HG03139 (cell line): ENCODE results near the gene MED13.
"Not testable (repeated sequence)": the region's sequence is repeated elsewhere in the genome, so short reads cannot be mapped to it uniquely, and the experiment has no call there.

Source experiments
- ATAC-seq: cut with Tn5 transposase; IDR thresholded peaks from one replicate; pipeline ENCODE4 v1.9.1; 2021; ENCODE audit not compliant: unreplicated experiment

The MED13 gene

DNA sequence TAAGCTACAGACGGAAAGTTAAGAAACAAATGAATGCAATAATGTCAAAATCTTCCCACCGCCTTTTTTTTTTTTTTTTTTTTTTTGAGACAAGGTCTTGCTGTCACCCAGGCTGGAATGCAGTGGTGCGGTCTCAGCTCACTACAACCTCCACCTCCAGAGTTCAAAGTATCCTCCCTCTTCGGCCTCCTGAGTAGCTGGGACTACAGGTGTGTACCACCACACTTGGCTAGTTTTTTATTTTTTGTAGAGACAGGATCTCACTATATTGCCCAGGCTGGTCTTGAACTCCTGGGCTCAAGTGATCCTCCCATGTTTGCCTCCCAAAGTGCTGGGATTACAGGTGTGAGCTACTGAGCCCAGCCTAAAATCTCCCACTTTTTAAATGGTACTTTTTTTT is 66.5 kb downstream of the MED13 start:
- not testable (repeated sequence) for ATAC-seq

DNA sequence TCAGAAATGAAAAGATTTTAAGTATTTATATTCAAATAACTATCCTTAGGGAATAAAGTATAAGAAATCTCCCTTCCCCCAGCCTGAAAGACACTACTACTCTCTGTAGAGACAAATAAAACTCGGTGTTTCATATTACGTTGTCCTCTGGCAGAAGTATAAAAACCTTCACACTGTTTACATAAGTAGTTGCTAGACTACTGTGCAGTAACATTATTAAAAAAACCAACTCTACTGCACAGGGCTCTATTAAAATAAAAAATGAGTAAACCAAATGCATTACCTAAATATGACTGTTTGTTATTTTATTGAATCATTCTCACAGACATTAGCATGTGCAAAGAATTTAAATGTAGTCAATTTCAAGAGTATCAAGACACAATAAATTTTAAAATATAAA is 67.4 kb downstream of the MED13 start:
- ATAC-seq = no peak

DNA sequence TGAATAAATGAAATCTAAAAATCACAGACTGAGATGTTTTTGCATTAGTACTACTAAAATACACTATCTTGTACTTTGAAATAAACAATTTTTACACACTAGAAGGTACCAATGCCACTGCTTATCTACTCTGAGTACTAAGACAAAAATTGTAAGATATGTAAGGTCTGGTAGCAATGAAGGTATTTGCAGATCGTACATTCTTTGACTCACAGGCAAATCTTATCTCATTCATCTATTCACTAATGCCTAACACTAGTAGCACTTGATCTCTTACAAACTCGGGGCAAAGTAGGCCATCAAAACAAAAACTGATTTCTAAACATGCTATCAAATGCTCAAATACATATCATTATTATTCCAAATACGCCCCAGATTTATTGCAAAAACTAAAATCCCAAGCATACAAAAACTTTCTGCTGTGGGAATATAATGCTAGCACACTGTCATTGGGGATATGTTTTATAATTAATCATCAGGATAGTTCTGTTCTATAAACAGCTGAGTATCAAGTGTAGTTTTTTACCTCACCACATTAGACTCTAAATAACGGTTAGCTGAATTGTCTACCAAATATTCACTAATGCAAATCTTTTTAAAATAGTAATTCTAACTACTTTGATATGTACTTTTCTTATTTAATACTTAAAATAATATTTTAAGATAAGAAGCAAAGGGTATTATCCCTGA is 68.0 kb downstream of the MED13 start:
- ATAC-seq = no peak

DNA sequence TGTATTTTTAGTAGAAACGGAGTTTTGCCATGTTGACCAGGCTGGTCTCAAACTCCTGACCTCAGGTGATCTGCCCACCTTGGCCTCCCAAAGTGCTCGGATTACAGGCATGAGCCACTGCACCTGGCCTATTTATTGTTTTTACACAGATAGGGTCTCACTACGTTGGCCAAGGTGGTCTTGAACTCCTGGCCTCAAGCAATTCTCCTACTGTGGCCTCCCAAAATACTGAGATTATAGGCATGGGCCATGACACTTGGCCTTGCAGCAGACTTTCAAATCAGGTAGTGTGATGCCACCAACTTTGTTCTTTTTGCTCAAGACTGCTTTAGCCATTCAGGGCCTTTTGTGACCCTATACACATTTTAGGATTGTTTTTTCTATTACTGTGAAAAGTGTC is 75.6 kb downstream of the MED13 start:
- ATAC-seq = no peak

DNA sequence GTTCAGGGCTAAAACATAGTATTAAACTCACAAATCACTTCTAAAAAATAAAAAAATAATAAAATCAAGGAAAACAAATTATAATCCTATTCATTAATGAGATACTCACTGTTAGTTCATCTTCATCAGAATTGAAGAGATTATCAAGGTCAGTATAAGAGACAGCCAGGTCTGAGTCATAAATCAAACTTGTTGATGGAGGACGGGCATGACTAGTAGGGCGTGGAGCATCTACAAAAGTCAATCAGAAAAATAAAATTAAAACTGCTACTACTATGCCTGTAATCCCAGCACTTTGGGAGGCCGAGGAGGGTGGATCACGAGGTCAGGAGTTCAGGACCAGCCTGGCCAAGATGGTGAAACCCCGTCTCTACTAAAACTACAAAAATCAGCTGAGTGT is 78.2 kb downstream of the MED13 start:
- ATAC-seq = no peak

DNA sequence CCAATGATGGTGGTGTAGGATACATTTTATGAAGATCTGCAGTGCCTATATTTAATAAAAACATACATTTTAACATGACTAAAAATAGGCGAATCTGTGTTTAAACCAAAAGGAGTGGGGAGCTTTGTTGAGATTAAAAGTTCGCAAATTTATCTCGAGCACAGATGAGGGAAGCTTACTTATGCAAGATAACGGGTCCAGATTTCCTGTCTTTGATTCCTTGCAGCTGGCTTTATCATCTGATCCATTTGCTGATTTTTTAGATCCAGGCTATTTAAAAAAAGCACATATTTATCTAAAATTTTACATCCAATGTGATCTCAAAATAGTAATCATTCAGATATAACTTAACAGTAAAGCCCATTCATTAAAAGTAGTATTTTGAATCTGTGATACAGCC is 80.3 kb downstream of the MED13 start:
- no peak for ATAC-seq

DNA sequence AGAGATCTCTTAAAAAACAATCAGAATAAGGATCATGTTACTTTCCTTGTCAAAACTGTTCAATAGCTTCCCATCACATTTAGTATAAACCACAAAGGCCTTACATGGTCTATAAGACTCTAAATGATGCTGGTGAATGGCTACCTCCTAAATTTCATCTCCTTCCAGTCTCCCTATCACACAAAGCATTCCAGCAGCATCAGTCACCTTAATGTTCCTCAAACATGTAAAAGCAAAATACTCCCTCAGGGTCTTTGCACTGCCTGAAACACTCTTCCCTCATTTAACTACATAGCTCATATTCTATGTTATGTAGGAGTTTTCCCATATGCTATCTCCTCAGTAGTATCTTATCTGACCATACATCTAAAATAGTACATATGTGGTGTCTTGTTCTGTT is 83.8 kb downstream of the MED13 start:
- no peak for ATAC-seq

DNA sequence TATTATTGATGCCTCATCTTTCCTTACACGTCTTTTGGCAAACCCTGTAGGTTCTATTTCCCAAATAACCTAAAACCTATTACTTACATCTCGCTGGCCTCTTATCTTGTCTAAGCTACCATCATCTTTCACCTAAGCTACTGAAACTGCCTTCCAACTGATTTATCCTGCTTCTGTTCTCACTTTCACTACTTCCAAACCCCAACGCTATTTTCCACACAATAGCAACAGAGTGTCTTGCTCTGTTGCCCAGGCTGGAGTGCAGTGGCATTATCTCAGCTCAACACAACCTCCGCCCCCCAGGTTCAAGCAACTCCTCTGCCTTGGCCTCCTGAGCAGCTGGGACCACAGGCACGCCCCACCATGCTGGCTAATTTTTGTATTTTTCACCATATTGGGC is 84.5 kb downstream of the MED13 start:
- ATAC-seq = no peak

DNA sequence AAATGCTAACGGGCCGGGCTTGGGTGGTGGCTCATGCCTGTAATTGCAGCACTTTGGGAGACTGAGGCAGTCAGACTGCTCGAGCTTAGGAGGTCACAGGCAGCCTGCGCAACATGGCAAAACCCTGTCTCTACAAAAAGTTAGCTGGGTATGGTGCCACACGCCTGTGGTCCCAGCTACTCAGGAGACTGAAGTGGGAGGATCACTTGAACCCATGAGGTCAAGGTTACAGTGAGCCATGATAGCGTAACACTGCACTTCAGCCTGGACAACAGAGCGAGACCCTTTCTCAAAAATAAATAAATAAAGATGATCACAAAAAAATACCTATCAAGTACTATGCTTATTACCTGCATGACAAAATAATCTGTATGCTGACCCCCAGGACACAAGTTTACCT is 91.0 kb downstream of the MED13 start:
- ATAC-seq = no peak

DNA sequence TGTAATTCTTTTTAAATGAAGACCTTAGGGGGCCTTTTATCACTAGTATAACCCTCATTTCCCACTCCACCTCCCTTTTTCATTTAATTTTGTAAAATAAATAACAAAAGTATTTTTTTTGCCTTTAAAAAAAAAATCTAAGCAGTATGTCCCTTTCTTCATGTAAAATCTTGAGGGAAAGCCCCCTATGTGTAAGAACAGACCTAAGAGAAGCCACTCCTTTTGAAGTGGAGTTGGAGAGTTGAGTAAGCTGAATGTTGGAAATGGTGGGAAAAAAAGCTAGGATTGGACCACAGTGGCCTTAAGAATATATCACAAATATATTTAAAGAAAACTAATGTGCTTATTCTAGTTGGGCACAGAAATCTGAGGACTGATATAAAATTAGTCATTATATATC is 92.8 kb downstream of the MED13 start:
- ATAC-seq = no peak

DNA sequence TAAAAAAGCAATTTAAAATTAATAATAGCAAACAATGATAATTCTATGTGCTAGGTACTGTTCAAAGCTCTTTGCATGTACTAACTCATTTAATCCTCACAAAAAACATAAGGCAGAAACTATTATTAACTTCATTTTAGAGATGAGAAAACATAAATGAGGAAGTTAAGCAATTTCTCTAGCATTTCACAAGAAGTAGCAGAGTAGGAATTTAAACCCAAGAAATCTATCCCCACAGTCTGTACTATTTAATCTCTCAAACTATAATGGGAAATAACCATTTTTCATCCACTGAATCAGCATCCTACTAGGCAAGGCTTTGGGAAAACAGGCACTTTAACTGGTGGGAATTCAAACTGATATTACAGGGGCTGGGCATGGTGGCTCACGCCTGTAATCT is 95.0 kb downstream of the MED13 start:
- no peak for ATAC-seq

DNA sequence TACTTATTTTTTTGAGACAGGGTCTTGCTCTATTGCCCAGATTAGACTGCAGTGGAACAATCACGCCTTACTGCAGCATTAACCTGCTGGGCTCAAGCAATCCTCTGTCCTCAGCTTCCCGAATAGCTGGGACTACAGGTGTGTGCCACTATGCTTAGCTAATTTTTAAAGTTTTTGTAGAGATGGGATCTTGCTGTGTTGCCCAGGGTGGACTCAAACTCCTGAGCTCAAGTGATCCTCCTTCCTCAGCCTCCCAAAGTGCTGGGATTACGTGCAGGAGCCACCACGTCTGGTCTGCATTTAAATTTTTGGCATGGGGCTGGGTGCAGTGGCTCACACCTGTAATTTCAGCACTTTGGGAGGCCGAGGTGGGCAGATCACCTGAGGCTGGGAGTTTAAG is 96.3 kb downstream of the MED13 start:
- ATAC-seq = no peak

DNA sequence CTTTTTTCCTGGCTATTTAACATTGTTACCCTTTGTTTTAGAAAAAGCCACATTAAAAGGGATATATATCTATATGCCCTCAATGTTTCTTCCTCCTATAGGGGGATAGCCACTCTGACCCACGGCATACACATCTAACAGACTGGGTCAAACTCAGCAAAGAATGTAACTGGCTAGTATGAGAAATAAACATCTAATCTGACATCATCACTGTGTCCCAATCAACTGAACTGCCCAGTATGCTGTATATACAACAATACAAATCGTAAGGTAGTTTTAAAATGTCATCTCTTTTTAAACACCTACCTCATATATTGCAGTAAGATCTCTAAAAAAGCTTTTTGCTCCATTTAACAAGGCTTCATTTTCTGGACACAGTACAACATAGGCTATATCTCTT is 97.3 kb downstream of the MED13 start:
- ATAC-seq = no peak

DNA sequence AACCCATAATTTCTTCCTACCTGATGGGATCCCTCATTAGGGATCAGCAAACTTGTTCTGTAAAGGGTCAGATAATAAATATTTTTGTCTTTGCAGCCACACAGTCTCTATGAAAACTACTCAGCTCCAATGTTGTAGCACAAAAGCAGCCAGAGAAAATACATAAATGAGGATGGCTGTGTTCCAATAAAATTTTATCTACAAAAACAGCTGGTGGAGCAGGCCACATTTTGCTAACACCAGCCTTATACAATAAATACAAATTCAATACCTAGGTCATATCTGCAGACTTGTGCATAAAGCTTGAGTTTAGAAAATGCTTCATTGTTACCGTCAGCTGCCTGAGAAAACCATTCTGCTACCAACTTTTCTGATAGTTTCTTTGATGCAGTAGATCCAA is 98.9 kb downstream of the MED13 start:
- no peak for ATAC-seq

DNA sequence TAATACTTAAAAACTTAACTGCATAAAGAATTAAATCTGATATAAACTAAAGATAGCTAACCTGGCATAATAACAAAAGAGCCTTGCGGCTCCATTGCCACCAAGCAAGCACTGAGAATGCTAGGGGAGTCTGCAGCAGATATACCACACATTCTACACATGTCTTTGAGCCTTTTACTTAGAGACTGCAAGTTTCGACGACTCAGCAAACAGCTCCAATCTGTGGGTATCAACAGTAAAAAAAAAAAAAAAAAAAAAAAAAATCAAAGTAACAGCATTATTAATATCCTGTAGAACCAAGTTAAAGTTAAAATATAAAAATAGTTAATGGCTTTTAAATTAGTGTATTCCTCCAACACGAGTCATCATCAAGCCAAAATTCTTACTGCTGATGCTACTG is 109.5 kb downstream of the MED13 start:
- ATAC-seq = no peak

DNA sequence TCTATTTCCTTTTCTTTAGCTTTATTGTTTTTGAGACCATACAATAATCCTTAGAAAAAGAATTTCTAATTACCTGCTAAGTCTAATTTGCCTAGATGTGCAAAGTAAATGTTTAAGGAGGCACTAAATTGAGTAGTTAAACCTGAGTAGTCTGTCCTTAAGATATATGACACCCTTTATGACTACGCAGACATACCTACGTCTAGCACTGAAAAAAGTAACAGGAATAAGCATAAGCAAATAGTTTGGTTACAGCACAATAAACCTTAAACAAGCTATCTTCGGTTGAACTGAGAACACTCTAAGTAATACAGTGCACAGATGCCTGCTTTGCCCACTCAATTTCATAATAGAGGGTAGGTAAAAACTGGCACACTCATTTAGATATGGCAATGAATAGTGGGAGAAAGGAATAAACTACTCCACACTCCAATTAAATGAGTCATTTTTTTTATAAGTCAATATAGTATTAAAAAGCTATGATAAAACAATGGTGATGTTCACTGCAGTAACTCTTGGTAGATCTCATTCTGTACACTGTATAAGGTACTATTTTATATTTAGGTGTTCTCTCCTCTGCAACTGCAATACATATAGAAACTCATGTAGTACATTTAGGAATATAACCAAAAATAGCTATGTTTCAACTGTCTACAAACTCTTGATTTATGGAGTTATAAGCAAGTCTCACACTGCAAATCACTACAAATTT is 117.6 kb downstream of the MED13 start:
- no peak for ATAC-seq

DNA sequence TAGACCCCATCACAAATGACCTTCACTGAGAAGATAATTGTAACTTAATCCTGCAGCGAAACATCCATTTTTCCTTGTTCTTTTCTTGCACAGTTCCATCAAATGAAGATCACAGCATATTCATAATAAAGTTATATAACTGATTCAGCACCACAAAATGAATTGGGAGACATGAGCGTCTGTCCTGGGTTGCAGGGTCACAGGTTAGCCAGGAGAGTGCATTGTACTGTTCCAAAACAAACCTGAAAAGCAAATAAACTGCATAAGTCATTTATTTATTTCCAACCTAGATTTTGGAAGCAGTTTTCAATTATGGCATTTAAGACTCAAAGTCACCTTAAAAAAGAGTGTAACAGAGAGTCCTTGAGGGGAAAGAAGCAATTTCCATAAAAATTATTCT is 118.7 kb downstream of the MED13 start:
- ATAC-seq = no peak

DNA sequence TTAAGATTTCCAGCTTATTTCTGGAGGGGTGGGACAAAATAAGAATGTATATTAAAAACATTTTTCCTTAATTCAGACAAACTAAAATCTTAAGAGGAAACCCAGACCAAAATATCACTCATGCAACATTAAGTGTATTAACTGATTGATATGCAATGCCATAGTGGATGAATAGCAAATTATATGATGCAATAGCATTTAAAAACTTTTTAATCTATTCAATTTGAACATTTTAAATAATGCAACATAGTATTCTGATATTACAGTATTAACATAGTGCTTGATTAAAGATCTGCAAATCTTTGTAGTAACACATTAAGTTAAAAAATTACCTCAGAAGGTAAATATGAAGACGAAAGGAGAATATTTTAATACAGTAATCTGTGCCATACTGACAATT is 122.0 kb downstream of the MED13 start:
- no peak for ATAC-seq

DNA sequence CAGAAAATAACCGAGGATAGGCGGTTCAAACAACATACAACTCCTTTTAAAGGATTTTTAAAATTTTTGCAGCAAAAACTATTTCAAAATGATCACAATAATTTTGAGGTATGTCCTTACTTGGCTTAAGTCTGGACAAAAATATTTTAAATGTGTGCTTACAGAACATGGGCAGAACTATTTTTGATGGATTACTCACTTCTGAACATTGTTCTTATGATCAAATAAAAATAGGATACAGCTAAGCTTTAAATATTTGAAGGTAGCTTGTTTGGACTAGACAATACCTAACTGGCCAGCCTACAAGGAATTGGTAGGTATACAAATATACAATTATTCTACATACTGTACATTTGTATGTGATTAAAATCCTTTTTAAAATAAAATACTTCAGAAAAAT is 123.0 kb downstream of the MED13 start:
- no peak for ATAC-seq

DNA sequence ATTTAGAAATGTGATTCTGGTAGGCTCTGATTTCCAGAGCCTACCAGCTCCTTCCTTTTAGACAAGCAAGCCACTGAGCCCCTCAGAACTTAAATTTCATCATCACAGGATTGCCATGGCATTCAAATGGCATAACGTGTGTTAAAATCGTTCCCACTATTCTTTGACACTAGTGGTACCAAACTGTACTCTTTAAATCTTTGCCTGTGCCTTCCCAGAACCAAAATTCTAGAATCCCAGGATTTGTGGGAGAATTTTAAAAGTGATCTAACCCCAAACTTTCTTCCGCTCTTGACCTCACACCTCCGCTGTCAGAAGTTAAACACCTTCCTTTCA is 137.0 kb downstream of the MED13 start:
- ATAC-seq = no peak

DNA sequence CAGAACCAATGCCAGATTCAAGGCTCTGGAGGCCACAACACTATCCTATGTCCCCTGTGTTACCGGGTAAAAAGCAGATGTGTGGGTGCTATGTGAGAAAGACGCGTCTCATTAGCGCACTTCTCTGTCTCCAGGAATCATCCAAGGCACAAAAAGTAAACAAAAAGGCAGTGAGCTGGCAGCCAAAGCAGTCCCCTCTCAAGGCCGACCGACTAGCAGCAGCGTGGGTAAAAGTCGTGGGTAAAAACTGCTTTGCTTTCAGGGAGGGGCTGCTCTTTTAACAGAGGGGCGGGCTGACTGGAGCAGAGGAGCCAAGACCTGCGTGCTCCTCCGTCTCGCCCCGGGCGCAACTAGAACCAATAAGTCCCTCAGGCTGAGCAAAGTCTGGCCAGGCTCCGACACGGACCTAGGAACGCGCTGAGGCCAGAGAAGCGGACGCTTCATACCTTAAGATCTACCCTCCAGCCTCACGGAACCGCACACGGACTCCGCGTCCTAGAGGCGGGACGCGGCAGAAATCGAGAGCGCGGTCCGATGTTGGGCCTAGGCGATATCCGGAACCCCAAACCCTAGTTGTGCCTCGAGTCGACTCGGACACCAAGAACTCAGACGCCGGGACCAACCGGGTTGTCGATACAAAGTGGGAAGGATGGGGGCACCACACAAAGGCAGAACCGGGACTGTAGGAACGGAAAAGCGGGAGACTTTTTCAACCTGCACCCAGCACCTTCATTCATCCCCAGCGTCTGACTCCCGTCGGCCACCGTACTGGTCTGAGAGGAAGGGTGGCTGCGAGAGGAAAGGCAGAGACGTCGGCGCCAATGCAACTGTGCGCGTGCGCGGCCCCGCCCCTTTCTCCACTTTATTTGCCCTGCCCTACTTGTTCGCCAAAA is 137.6 kb downstream of the MED13 start, which contains the start of gene INTS2:
TSS of gene INTS2 (minus strand) at position 775 of the 893 bp plus-strand sequence. CDS start 1,338 bp downstream, outside the sequence.
- ATAC-seq = peak; percentile 75

DNA sequence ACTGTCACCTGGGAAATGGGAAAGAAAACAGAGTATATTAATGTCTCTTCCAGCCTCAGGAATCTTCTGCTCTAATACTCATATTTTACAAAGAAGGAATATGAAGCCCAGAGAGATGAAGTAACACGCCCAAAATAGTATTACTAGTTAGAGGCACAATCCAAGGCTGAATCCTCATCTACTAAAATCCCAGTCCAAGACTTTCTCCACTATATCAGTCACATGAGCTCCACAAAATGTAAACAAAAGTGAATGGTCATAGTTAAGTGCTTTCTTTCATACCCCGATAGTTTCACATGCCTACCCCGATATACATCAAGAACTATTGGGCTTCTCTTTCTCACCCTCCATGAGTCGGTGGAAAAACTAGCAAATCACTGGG is 138.3 kb downstream of the MED13 start:
- no peak for ATAC-seq
